Measurements from ENCODE around the gene SCN3A.

DNA sequence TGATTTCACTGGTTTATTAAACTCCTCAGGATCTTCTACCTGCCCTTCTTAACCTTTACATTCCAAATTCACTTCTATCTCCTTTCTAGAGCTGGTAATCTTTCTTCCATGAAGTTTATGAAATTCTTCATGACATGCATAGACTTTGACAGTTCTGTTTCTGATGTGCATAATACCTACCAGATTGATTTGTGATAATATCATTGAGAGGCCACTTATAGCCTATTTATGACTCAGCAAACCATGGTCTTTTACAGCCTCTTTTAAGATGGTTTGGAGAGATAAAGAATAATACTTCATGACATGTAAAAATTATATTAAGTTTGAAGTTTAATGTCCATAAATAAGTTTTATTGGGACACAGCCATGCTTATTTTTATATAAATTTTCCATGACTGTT is 49.3 kb upstream of the SCN3A start:
- no peak for TF ChIP-seq POLR2AphosphoS5 (IDR thresholded peaks at IDR 0.05)
- no peak for TF ChIP-seq POLR2A (IDR thresholded peaks at IDR 0.05)
- TF ChIP-seq EP300 (IDR thresholded peaks at IDR 0.05): no peak
